Aorta (tissue), 5 donors: ENCODE results near the gene CDH7. TPM values are rescaled to one million over a fixed set of nuclear protein-coding genes. Genes with fewer than 3 reads are reported as not detected.

Experiments
- ATAC-seq: fragments of 200-7000 bp; cut with Tn5 transposase; one replicate; pipeline ENCODE4 v1.9.1; 2022; ENCODE audit warnings: moderate library complexity; ENCODE audit not compliant: low FRiP score
- DNase-seq, 2 donors: peaks; one replicate each; pipeline ENCODE4 v3.0.0-alpha.2; 2020
- H3K27ac ChIP-seq, 2 donors: one replicate each; pipeline ENCODE4 v1.5.1; 2013; ENCODE audit warnings: low read length in 2 of 2, mild to moderate bottlenecking in 2 of 2, moderate library complexity in 2 of 2, control low read depth in 1 of 2, inconsistent platforms in 1 of 2, low read depth in 1 of 2
- H3K27me3 ChIP-seq, 2 donors: one replicate each; pipeline ENCODE4 v1.6.1; 2013; ENCODE audit warnings: control low read depth in 1 of 2, low read length in 1 of 2, mild to moderate bottlenecking in 1 of 2, moderate library complexity in 1 of 2; ENCODE audit not compliant: insufficient read depth in 2 of 2, control insufficient read depth in 1 of 2
- H3K36me3 ChIP-seq, 2 donors: one replicate each; pipeline ENCODE4 v1.6.1; 2013; ENCODE audit warnings: control low read depth in 1 of 2, low read length in 1 of 2, mild to moderate bottlenecking in 1 of 2; ENCODE audit not compliant: insufficient read depth in 2 of 2, control insufficient read depth in 1 of 2
- H3K4me1 ChIP-seq, 2 donors: one replicate each; pipeline ENCODE4 v1.6.1; 2013; ENCODE audit warnings: low read length in 2 of 2, control low read depth in 1 of 2, mild to moderate bottlenecking in 1 of 2, moderate library complexity in 1 of 2; ENCODE audit not compliant: insufficient read depth in 2 of 2, control insufficient read depth in 1 of 2
- H3K4me3 ChIP-seq, 2 donors: one replicate each; pipeline ENCODE4 v1.5.1; 2013; ENCODE audit warnings: low read length in 2 of 2, control low read depth in 1 of 2, mild to moderate bottlenecking in 1 of 2
- H3K9me3 ChIP-seq: one replicate; pipeline ENCODE4 v1.6.1; 2013; ENCODE audit warnings: mild to moderate bottlenecking, low read length; ENCODE audit not compliant: control insufficient read depth
- whole genome bisulfite sequencing, 2 donors: extraction: QIAGEN DNeasy Blood & Tissue Kit; methylation state at CpG; one replicate each; pipeline ENCODE4 v1.1.7; 2013; 5-methylcytosine and 5-hydroxymethylcytosine counted together
- intact Hi-C, 2 donors: fragments of 100-400 bp; cut with DNase I; formaldehyde crosslinking; loops; one replicate each; pipeline versions ENCODE4 v1.14.2 to v1.15.0; 2022
- polyA plus RNA-seq, 2 donors: library from polyadenylated mRNA; stranded (reverse); fragments of 200-250 nt; gene quantifications; one replicate each; pipeline ENCODE4 v1.2.3, GENCODE V29; 2013
- total RNA-seq, 2 donors: library from RNA; stranded (reverse); fragmentation: NEBNext Ultra II Directional; extraction: Animal tissue kit (Norgen Biotek cat#: 25700); gene quantifications; one replicate each; pipeline ENCODE4 v1.2.1, GENCODE V29; 2021
- donor health status: healthy with polysubstance abuse.
- donor health status: Bipolar disorder and iron deficiency.
- donor health status: DM: no; HTN: no; CAD: no.
- donor health status: DM: no; HTN: no; CAD: no.
- donor health status: DM: yes; HTN: yes; CAD: no.

CDH7 gene
- total and polyA plus RNA-seq, 4 donors, result 0.06 to 0.19 TPM; not detected in 2

DNA sequence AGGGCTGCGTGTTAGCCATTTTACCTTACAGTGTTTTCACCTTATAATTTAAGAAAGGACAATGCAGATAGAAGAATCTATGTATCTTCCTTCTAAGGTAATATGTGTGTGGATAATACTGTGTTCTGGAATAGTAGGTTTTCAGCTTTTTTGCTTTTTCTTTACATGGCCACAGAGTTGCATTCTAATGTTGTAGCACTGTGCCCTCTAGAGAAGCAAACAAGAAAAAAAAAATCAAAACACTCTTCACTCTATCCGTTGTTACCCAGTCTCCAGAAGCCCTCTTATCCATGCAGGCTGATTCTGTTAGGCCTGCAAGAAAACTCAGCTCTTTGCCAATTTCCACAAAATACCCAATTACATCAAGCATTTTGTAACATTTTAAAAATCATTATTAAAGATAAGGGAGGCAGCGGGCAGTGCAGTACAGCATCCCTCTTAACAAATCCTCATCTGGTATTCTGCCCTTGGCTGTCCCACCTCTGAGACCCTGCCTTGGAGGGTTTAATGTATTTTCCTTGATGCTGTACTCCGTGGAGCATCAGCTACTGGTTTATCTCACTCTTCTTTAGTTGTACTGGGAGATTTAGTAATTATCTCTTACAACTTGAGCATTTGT lies 41.8 kb downstream of the CDH7 start:
- Histone ChIP-seq H3K4me1 (no peaks in the 10 kb centered on the region), H3K9me3 (no peaks in the 10 kb centered on the region), H3K27me3 (no peaks in the 10 kb centered on the region), H3K27ac (no peak overlapping the region), H3K36me3 (no peaks in the 10 kb centered on the region), H3K4me3 (no peak overlapping the region)
- intact Hi-C loops, result no loop called here
- WGBS, 2 donors, result 59 to 60% methylated on average over 4 of the region's 4 CpGs
- ATAC-seq, result no peak
- DNase-seq, result no peak

- DNase-seq (no peak), ATAC-seq (no peak)
- no peaks in the 10 kb centered on the region for H3K27me3 ChIP-seq
- H3K4me3 ChIP-seq, result no peak overlapping the region
- no peaks in the 10 kb centered on the region for H3K36me3 ChIP-seq
- WGBS, 2 donors, result 24 to 41% methylated on average over 6 of the region's 6 CpGs
- H3K27ac ChIP-seq, result no peak overlapping the region
- intact Hi-C loops, result no loop called here
- no peaks in the 10 kb centered on the region for H3K9me3 ChIP-seq
- no peaks in the 10 kb centered on the region for H3K4me1 ChIP-seq
These were observed 57.9 kb downstream of the CDH7 start for GRCh38 chr18:65808759-65809158.

DNA sequence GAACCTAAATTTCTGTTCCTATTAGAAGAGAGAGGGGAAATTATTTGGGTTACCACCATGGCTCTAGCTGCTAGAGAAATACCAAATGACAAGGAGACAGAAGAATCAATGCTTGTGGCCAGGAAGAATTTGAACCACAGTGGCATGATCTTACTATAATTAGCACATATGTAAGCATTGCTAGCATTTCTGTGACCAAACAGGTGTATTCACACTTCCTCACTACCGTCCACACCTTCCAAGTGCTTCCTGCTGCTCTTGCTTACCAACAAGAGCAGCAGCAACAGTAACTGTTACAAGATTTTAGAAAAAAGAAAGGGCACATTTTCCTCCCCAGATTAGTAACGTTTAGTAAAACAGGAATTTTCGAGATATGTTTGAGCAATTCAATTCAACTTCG lies 60.5 kb downstream of the CDH7 start:
- ATAC-seq, result no peak
- WGBS, 2 donors, result 63 to 67% methylated on average over 4 of the region's 4 CpGs

DNA sequence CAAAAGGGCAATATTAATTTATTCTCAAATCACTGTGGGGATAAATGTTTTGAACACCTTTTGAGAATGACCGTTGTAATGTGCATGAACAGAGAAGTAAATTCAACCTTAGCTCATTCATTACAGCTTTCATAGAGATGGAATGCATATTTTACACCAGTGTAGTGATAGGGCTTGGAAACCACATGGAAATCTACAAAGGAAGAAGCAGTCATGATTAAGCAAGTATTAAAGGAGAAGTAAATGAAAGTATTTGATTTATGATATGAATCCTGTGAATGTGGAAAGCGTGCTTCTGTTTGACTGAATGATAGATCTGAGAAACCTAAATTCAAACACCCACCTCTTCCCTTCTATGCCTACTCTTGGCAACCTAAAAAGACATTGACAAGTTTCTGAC lies 64.7 kb downstream of the CDH7 start:
- DNase-seq, result no peak
- WGBS, 2 donors, result 46 to 54% methylated on average over 2 of the region's 2 CpGs
- no peaks in the 10 kb centered on the region for H3K27me3 ChIP-seq
- no peaks in the 10 kb centered on the region for H3K9me3 ChIP-seq
- H3K36me3 ChIP-seq, result no peaks in the 10 kb centered on the region
- no peak overlapping the region for H3K27ac ChIP-seq
- H3K4me1 ChIP-seq, result no peaks in the 10 kb centered on the region
- ATAC-seq, result no peak
- H3K4me3 ChIP-seq, result no peak overlapping the region
- intact Hi-C loops, result no loop called here

More for the DNA sequence above, 60.5 kb downstream of the CDH7 start:
- intact Hi-C loops, result no loop called here
- Histone ChIP-seq H3K4me3 (no peak overlapping the region), H3K36me3 (no peaks in the 10 kb centered on the region), H3K4me1 (no peaks in the 10 kb centered on the region), H3K9me3 (no peaks in the 10 kb centered on the region), H3K27ac (no peak overlapping the region), H3K27me3 (no peaks in the 10 kb centered on the region)
- no peak for DNase-seq

GRCh38 chr18:65817178-65817577 lies 66.4 kb downstream of the CDH7 start:
- intact Hi-C loops, result no loop called here
- H3K36me3 ChIP-seq, result no peaks in the 10 kb centered on the region
- H3K9me3 ChIP-seq, result no peaks in the 10 kb centered on the region
- DNase-seq (no peak), ATAC-seq (no peak)
- no peaks in the 10 kb centered on the region for H3K4me1 ChIP-seq
- no peak overlapping the region for H3K27ac ChIP-seq
- H3K27me3 ChIP-seq, result no peaks in the 10 kb centered on the region
- 50% methylated on average over 4 of the region's 4 CpGs for WGBS, 2 donors
- H3K4me3 ChIP-seq, result no peak overlapping the region

DNA sequence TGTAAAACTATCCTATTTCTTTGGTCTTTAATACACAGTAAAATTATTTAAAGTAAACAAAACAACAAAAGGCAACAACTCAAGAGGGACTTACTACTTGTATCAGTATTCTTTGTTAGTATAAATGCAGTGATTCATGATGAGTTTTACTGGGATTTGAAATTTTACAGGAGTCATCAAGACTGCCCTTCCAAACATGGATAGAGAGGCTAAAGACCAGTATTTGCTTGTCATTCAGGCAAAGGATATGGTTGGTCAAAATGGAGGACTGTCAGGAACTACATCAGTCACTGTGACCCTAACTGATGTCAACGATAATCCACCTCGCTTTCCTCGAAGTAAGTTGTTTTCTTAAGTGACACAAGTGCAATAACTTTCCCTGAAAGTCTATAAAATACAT lies 71.1 kb downstream of the CDH7 start:
- Histone ChIP-seq H3K4me3 (no peak overlapping the region), H3K9me3 (no peaks in the 10 kb centered on the region), H3K27ac (no peak overlapping the region), H3K36me3 (no peaks in the 10 kb centered on the region), H3K27me3 (no peaks in the 10 kb centered on the region), H3K4me1 (no peaks in the 10 kb centered on the region)
- intact Hi-C loops, result no loop called here
- no peak for DNase-seq
- ATAC-seq, result no peak
- WGBS, 2 donors, result 31 to 48% methylated on average over 3 of the region's 3 CpGs

DNA sequence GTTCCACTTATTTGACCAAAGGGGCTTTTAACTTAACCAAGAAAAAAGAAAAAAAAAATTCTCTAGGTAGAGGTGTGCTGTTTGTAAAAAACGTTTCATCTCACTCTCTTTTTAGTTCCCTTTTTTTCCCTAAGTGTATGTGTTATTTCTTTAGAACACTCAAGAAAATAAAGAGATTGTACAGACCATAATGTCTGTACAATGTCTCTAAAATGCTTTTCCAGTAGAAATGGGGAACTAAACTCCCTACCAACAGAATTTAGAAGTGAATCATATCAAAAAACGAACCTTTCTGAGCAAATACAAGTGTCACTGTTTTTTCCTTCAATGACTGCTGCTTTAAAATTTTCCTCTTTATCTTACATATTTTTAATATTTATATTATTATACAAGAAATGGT lies 72.0 kb downstream of the CDH7 start:
- intact Hi-C loops, result no loop called here
- H3K4me3 ChIP-seq, result no peak overlapping the region
- 32 to 36% methylated on average over 2 of the region's 2 CpGs for WGBS, 2 donors
- H3K36me3 ChIP-seq, result no peaks in the 10 kb centered on the region
- H3K27ac ChIP-seq, result no peak overlapping the region
- H3K27me3 ChIP-seq, result no peaks in the 10 kb centered on the region
- H3K9me3 ChIP-seq, result no peaks in the 10 kb centered on the region
- no peaks in the 10 kb centered on the region for H3K4me1 ChIP-seq
- ATAC-seq (no peak), DNase-seq (no peak)

GRCh38 chr18:65827444-65827843 lies 76.6 kb downstream of the CDH7 start:
- 96 to 100% methylated on average over 1 of the region's 1 CpG for WGBS, 2 donors
- ATAC-seq, result no peak
- DNase-seq, result no peak

DNA sequence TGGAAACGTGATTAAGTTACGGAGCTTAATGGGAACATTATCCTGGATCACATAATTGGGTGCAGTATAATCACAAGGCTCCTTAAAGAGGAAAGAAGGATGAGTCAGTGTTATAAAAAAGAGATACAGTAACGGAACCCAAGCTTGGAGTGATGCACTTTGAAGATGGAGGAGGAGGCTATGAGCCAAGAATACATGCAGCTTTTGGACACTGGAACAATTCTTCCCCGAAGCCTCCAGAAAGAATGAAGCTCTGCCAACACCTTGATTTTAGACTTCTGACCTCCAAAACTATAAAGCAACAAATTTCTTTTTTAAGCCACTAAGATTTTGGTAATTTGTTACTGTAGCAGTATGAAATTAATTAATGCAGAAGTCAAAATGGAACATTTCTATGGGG lies 85.1 kb downstream of the CDH7 start:
- no peak overlapping the region for H3K4me3 ChIP-seq
- no peaks in the 10 kb centered on the region for H3K4me1 ChIP-seq
- no peak for ATAC-seq
- H3K27ac ChIP-seq, result no peak overlapping the region
- intact Hi-C loops, result no loop called here
- WGBS, 2 donors, result 78 to 82% methylated on average over 4 of the region's 4 CpGs
- DNase-seq, result no peak
- H3K9me3 ChIP-seq, result peaks cover 1% of the 10 kb centered on the region
- H3K27me3 ChIP-seq, result no peaks in the 10 kb centered on the region
- H3K36me3 ChIP-seq, result no peaks in the 10 kb centered on the region

More at GRCh38 chr18:65827444-65827843, 76.6 kb downstream of the CDH7 start:
- no peaks in the 10 kb centered on the region for H3K4me1 ChIP-seq
- no peak overlapping the region for H3K27ac ChIP-seq
- intact Hi-C loops, result no loop called here
- H3K36me3 ChIP-seq, result no peaks in the 10 kb centered on the region
- H3K4me3 ChIP-seq, result no peak overlapping the region
- no peaks in the 10 kb centered on the region for H3K27me3 ChIP-seq
- no peaks in the 10 kb centered on the region for H3K9me3 ChIP-seq
